Sigmoid colon (tissue), 4 donors: Measurements from ENCODE around the gene PNN.

Experiments
- POLR2A ChIP-seq, 2 donors: fragments of 450-650 bp; IDR thresholded peaks; one replicate each; pipeline ENCODE4 v1.6.1; 2016; ENCODE audit warnings: antibody characterized with exemption in 2 of 2, mild to moderate bottlenecking in 2 of 2, moderate library complexity in 2 of 2
- POLR2AphosphoS5 ChIP-seq, 4 donors: sonication (generic); formaldehyde crosslinking; IDR thresholded peaks; one replicate each; pipeline ENCODE4 v1.6.1; 2017; ENCODE audit warnings: antibody characterized with exemption in 4 of 4
- TF ChIP-seq, protein P1 (sequence below), 4 experiments: fragments of 450-650 bp in 3 of 4; fragments of 200-600 bp in 1 of 4; IDR thresholded peaks; one replicate each; pipeline ENCODE4 v1.5.1; 2016 to 2019; ENCODE audit warnings: antibody characterized with exemption in 4 of 4, mild to moderate bottlenecking in 3 of 4, moderate library complexity in 2 of 4

DNA sequence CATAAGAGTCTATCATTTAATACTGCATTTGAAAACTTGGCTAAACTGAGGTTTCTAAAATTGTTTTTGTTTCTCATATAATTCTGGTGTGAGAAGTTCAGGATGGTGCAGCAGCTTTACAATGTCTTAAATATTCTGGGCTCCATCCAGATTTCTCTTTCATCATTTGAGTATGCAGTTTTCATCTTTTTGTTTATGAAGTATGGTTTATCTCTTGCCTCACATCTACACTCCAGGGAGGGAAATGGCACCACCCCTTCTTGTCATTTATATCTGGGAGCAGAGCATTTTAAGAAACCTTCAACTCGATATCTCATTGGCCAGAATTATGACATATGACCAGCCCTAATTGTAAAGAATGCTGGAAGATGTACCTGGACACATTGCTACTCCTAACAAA, 36.6 kb upstream of the PNN start:
- TF ChIP-seq, protein P1, sequence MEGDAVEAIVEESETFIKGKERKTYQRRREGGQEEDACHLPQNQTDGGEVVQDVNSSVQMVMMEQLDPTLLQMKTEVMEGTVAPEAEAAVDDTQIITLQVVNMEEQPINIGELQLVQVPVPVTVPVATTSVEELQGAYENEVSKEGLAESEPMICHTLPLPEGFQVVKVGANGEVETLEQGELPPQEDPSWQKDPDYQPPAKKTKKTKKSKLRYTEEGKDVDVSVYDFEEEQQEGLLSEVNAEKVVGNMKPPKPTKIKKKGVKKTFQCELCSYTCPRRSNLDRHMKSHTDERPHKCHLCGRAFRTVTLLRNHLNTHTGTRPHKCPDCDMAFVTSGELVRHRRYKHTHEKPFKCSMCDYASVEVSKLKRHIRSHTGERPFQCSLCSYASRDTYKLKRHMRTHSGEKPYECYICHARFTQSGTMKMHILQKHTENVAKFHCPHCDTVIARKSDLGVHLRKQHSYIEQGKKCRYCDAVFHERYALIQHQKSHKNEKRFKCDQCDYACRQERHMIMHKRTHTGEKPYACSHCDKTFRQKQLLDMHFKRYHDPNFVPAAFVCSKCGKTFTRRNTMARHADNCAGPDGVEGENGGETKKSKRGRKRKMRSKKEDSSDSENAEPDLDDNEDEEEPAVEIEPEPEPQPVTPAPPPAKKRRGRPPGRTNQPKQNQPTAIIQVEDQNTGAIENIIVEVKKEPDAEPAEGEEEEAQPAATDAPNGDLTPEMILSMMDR (IDR thresholded peaks at IDR 0.05) = no peak
- no peak for TF ChIP-seq POLR2AphosphoS5 (IDR thresholded peaks at IDR 0.05)
- TF ChIP-seq POLR2A (IDR thresholded peaks at IDR 0.05) = no peak
